ENCODE data around the gene FHIT.

The FHIT gene

DNA sequence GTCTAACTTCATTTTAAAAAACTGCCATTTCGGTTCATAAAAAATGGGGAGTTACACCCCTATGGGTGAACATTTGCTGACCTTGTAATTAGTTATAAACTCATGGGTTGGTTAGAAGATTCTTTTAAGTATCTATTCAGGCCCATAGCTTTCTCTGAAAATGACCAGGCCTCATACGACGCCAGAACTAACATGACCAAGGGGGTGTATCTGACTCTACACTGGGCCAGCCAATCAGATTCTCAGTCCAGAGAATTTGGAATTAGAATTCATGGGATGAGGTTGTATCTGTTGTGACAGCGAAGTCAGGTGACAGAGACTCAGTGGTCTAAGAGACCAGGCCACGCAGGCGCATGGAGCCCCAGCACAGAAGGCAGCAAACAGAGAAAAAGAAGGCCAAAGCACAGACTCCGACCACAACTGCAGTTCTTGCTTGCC lies 981.4 kb downstream of the FHIT start:
- Histone ChIP-seq H2AFZ (ENCODE audit: low read depth, low read length, severe bottlenecking) (no peak overlapping the region), H3F3A (ENCODE audit: insufficient read depth) (no peaks in the 10 kb centered on the region), H3K36me3 (ENCODE audit: low read length) (no peaks in the 10 kb centered on the region), H3K9ac (ENCODE audit: low read length) (no peak overlapping the region), H3K4me2 (ENCODE audit: low read depth, low read length, poor library complexity, severe bottlenecking) (no peak overlapping the region), H3K4me3 (ENCODE audit: insufficient read depth, low read length, poor library complexity, severe bottlenecking) (no peak overlapping the region), H3K27ac (ENCODE audit: low read depth, low read length) (no peak overlapping the region), H3K9me3 (ENCODE audit: insufficient read depth, low read length) (no peaks in the 10 kb centered on the region), H3K9me2 (replicated peaks; ENCODE audit: insufficient read depth, low read length) (no peaks in the 10 kb centered on the region), H4K20me1 (ENCODE audit: low read depth, low read length) (no peaks in the 10 kb centered on the region), H3K27me3 (ENCODE audit: low read length) (no peaks in the 10 kb centered on the region), H3K79me2 (ENCODE audit: insufficient read depth, low read length) (no peaks in the 10 kb centered on the region)
- no peak for TF ChIP-seq CTCF (IDR thresholded peaks at IDR 0.05; ENCODE audit: insufficient read depth, low read length, poor library complexity, severe bottlenecking)
- no peak for TF ChIP-seq EZH2phosphoT487 (conservative IDR thresholded peaks at IDR 0.05; ENCODE audit: low read length)

GRCh38 chr3:60269377-60269776 lies 981.9 kb downstream of the FHIT start:
- no peaks in the 10 kb centered on the region for H3K36me3 ChIP-seq (ENCODE audit: low read length)
- H2AFZ ChIP-seq (ENCODE audit: low read depth, low read length, severe bottlenecking), result no peak overlapping the region
- H3K9ac ChIP-seq (ENCODE audit: low read length), result no peak overlapping the region
- H3K27me3 ChIP-seq (ENCODE audit: low read length), result no peaks in the 10 kb centered on the region
- no peaks in the 10 kb centered on the region for H4K20me1 ChIP-seq (ENCODE audit: low read depth, low read length)
- no peaks in the 10 kb centered on the region for H3K9me3 ChIP-seq (ENCODE audit: insufficient read depth, low read length)
- TF ChIP-seq CTCF (IDR thresholded peaks at IDR 0.05; ENCODE audit: insufficient read depth, low read length, poor library complexity, severe bottlenecking) (no peak), EZH2phosphoT487 (conservative IDR thresholded peaks at IDR 0.05; ENCODE audit: low read length) (no peak)
- no peaks in the 10 kb centered on the region for H3F3A ChIP-seq (ENCODE audit: insufficient read depth)
- no peak overlapping the region for H3K27ac ChIP-seq (ENCODE audit: low read depth, low read length)
- H3K4me3 ChIP-seq (ENCODE audit: insufficient read depth, low read length, poor library complexity, severe bottlenecking), result no peak overlapping the region
- no peaks in the 10 kb centered on the region for H3K79me2 ChIP-seq (ENCODE audit: insufficient read depth, low read length)
- H3K4me2 ChIP-seq (ENCODE audit: low read depth, low read length, poor library complexity, severe bottlenecking), result no peak overlapping the region
- no peaks in the 10 kb centered on the region for H3K9me2 ChIP-seq (replicated peaks; ENCODE audit: insufficient read depth, low read length)

- H3K9ac ChIP-seq (ENCODE audit: low read length), result no peak overlapping the region
- no peaks in the 10 kb centered on the region for H3K9me2 ChIP-seq (replicated peaks; ENCODE audit: insufficient read depth, low read length)
- H3K36me3 ChIP-seq (ENCODE audit: low read length), result no peaks in the 10 kb centered on the region
- H3K27me3 ChIP-seq (ENCODE audit: low read length), result no peaks in the 10 kb centered on the region
- H3K27ac ChIP-seq (ENCODE audit: low read depth, low read length), result no peak overlapping the region
- TF ChIP-seq EZH2phosphoT487 (conservative IDR thresholded peaks at IDR 0.05; ENCODE audit: low read length) (no peak), CTCF (IDR thresholded peaks at IDR 0.05; ENCODE audit: insufficient read depth, low read length, poor library complexity, severe bottlenecking) (no peak)
- H3K79me2 ChIP-seq (ENCODE audit: insufficient read depth, low read length), result no peaks in the 10 kb centered on the region
- H4K20me1 ChIP-seq (ENCODE audit: low read depth, low read length), result no peaks in the 10 kb centered on the region
- no peak overlapping the region for H2AFZ ChIP-seq (ENCODE audit: low read depth, low read length, severe bottlenecking)
- no peak overlapping the region for H3K4me3 ChIP-seq (ENCODE audit: insufficient read depth, low read length, poor library complexity, severe bottlenecking)
- no peaks in the 10 kb centered on the region for H3F3A ChIP-seq (ENCODE audit: insufficient read depth)
- H3K4me2 ChIP-seq (ENCODE audit: low read depth, low read length, poor library complexity, severe bottlenecking), result no peak overlapping the region
- H3K9me3 ChIP-seq (ENCODE audit: insufficient read depth, low read length), result no peaks in the 10 kb centered on the region
Observed at GRCh38 chr3:60268123-60268522, 983.1 kb downstream of the FHIT start.
